Muscle of leg (tissue), 11 donors: ENCODE results near the gene MGARP. TPM values are rescaled to one million over a fixed set of nuclear protein-coding genes. Genes with fewer than 3 reads are reported as not detected.

Experiments
- DNase-seq: peaks from one replicate; pipeline ENCODE4 v3.0.0; 2013
- H3K27ac ChIP-seq: one replicate; pipeline ENCODE4 v1.5.1; 2013; ENCODE audit warnings: mild to moderate bottlenecking, low read length, control low read depth
- H3K27me3 ChIP-seq: one replicate; pipeline ENCODE4 v1.6.1; 2013; ENCODE audit warnings: low read length; ENCODE audit not compliant: control insufficient read depth, insufficient read depth
- H3K36me3 ChIP-seq: one replicate; pipeline ENCODE4 v1.6.1; 2013; ENCODE audit warnings: low read length; ENCODE audit not compliant: control insufficient read depth, insufficient read depth
- H3K4me1 ChIP-seq: one replicate; pipeline ENCODE4 v1.6.1; 2013; ENCODE audit warnings: low read length; ENCODE audit not compliant: control insufficient read depth, insufficient read depth
- H3K4me3 ChIP-seq: one replicate; pipeline ENCODE4 v1.5.1; 2013; ENCODE audit warnings: low read length, control low read depth
- H3K9me3 ChIP-seq: replicated peaks from 2 replicates; pipeline ENCODE4 v1.6.1; 2013; ENCODE audit warnings: low read depth, low read length; ENCODE audit not compliant: control insufficient read depth
- WGBS: methylation state at CpG from one replicate; pipeline ENCODE4 v1.1.5; 2013; ENCODE audit warnings: missing lambda C conversion rate; ENCODE audit not compliant: insufficient coverage; 5-methylcytosine and 5-hydroxymethylcytosine counted together
- polyA plus RNA-seq, 8 donors: library from polyadenylated mRNA; unstranded; fragments of 120-200 nt; gene quantifications; one replicate each; pipeline versions ENCODE4 v1.2.1 to v1.2.3, GENCODE V29; 2013; ENCODE audit warnings: inconsistent platforms in 1 of 8, low replicate concordance in 1 of 8; ENCODE audit not compliant: insufficient read length in 8 of 8, insufficient read depth in 1 of 8
- total RNA-seq: library from RNA; stranded (reverse); fragments of 120-200 nt; gene quantifications from one replicate; pipeline ENCODE4 v1.2.4, GENCODE V29; 2013

The MGARP gene
- total and polyA plus RNA-seq, 9 donors = 0.14 to 0.63 (median 0.43) TPM

- Histone ChIP-seq H3K4me3 (no peak overlapping the region), H3K4me1 (no peaks in the 10 kb centered on the region), H3K36me3 (no peaks in the 10 kb centered on the region), H3K27me3 (no peaks in the 10 kb centered on the region), H3K9me3 (no peaks in the 10 kb centered on the region), H3K27ac (no peak overlapping the region)
- DNase-seq = peak; percentile 24
- WGBS = 85% methylated on average over 1 of the region's 2 CpGs
These were observed 56.2 kb downstream of the MGARP start for GRCh38 chr4:139223682-139224317.

DNA sequence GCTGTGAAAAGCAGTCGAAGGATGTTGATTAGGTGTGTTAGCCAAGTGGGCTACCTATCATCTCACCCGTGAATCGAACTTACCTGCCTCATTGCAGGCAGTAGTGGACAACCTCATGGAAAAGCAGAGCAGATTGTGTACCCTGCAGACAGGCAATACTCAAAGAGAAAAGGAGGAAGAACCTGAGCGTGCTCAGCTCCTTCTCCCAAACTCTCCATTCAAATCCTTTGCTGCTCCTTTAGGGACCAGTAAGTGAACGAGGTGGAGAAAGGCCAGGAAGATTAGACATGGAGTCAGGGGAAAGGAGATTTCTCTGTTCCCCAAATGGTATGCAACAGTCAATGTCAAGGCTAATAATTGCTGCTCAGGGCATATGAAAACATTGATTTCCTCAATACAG, 57.8 kb downstream of the MGARP start:
- Histone ChIP-seq H3K27ac (no peak overlapping the region), H3K9me3 (no peaks in the 10 kb centered on the region), H3K4me1 (no peaks in the 10 kb centered on the region), H3K27me3 (no peaks in the 10 kb centered on the region), H3K36me3 (no peaks in the 10 kb centered on the region), H3K4me3 (no peak overlapping the region)
- no peak for DNase-seq
- 68% methylated on average over 2 of the region's 5 CpGs for WGBS

DNA sequence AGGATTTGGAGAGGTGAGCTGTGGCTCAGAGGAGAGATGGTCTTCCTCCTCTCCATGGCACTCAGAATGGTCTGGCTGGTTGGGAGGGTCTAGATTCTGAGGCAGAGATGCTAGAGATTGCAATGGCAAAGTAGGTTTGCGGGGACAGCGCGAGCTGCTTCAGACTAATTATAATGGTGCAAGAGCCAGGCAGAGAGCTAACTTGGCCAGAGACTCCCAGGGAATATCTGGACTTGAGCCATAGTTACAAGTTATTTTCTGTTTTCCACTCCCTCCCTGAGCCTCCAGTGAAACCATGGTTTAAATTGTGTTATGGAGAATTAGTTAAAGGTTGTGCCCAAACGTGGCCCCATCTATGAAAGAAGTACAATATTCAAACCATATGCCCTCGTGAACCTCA, 58.3 kb downstream of the MGARP start:
- no peaks in the 10 kb centered on the region for H3K27me3 ChIP-seq
- no peak overlapping the region for H3K4me3 ChIP-seq
- no peak overlapping the region for H3K27ac ChIP-seq
- no peaks in the 10 kb centered on the region for H3K9me3 ChIP-seq
- no peak for DNase-seq
- WGBS = 71% methylated on average over 3 of the region's 5 CpGs
- no peaks in the 10 kb centered on the region for H3K36me3 ChIP-seq
- H3K4me1 ChIP-seq = no peaks in the 10 kb centered on the region

DNA sequence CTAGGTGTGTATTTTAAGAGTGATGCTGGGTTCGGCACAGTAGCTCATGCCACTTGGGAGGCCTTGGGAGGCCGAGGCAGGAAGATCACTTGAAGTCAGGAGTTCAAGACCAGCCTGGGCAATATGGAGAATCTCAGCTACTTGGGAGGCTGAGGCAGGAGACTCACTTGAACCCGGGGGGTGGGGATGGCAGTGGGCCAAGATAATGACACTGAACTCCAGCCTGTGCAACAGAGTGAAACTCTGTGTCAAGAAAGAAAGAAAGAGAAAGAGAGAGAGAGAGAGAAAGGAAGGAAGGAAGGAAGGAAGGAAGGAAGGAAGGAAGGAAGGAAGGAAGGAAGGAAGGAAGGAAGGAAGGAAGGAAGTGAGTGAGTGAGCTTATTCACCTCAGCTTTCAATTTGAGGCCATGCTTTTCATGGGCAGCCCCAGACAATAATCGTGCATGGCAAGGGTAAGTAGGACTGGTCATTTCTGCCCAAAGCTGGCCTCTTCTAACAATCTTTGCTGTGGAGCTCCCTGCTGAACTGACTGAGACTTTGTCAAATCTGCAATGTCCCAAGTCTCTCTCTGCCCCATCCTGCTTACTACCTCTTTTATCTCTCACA, 60.5 kb downstream of the MGARP start:
- no peaks in the 10 kb centered on the region for H3K4me1 ChIP-seq
- no peaks in the 10 kb centered on the region for H3K27me3 ChIP-seq
- DNase-seq = no peak
- H3K4me3 ChIP-seq = no peak overlapping the region
- WGBS = 86% methylated on average over 4 of the region's 4 CpGs
- H3K27ac ChIP-seq = no peak overlapping the region
- H3K9me3 ChIP-seq = no peaks in the 10 kb centered on the region
- no peaks in the 10 kb centered on the region for H3K36me3 ChIP-seq

Other genes with a start within 250 kb of the MGARP start
- 58.8 TPM for gene ELF2, start 103.0 kb downstream of the MGARP start, total RNA-seq
- gene ELF2, start 103.0 kb downstream of the MGARP start, polyA plus RNA-seq = 10 to 100 TPM; 36.9 to 48.3 (median 41.3) TPM
- gene NAA15, start 21.3 kb upstream of the MGARP start, total RNA-seq = 29.0 TPM
- gene NAA15, start 21.3 kb upstream of the MGARP start, polyA plus RNA-seq = 10 to 100 TPM; 16.0 to 31.0 (median 26.0) TPM
- gene NDUFC1, start 22.3 kb upstream of the MGARP start, total RNA-seq = 55.1 TPM
- gene NDUFC1, start 22.3 kb upstream of the MGARP start, polyA plus RNA-seq = 10 to 100 TPM; 48.2 to 68.6 (median 53.2) TPM
- gene RAB33B, start 173.9 kb upstream of the MGARP start, total RNA-seq = 9.7 TPM
- 10 to 100 TPM in 3 of 8 donors, 1 to 10 TPM in 5; 6.9 to 12.0 (median 9.3) TPM for gene RAB33B, start 173.9 kb upstream of the MGARP start, polyA plus RNA-seq